CD8-positive, alpha-beta memory T cell (primary cell): Measurements from ENCODE around the gene HMCN1. TPM values are rescaled to one million over a fixed set of nuclear protein-coding genes. Genes with fewer than 3 reads are reported as not detected.
A peak's percentile ranks its signal among the peaks of the same experiment; 100 is the strongest.
"Not testable (repeated sequence)": the region's sequence is repeated elsewhere in the genome, so short reads cannot be mapped to it uniquely, and the experiment has no call there.

Experiments
- CTCF ChIA-PET: fragments of 350-600 bp; sonication (Branson Sonifier 250); formaldehyde crosslinking; loops from one replicate; lab custom pipeline; 2021; ENCODE audit warnings: antibody characterized with exemption; lab: Charles Lee
- POLR2A ChIA-PET: fragments of 350-600 bp; sonication (Branson Sonifier 250); formaldehyde crosslinking; loops from one replicate; lab custom pipeline; 2021; ENCODE audit warnings: antibody characterized with exemption; lab: Charles Lee
- DNase-seq, 5 donors: peaks; one replicate each; pipeline versions ENCODE4 v3.0.0 to v3.0.0-alpha.2; 2020 to 2022; ENCODE audit warnings: mixed read lengths in 1 of 5
- H3K27ac ChIP-seq: one replicate; pipeline ENCODE4 v1.7.0; 2013; ENCODE audit warnings: low read depth, mild to moderate bottlenecking, low read length, moderate library complexity
- H3K27me3 ChIP-seq: 2 replicates; pipeline ENCODE4 v1.7.0; 2013; ENCODE audit warnings: low read length, mild to moderate bottlenecking; ENCODE audit not compliant: insufficient read depth, poor library complexity, severe bottlenecking
- H3K36me3 ChIP-seq: 2 replicates; pipeline ENCODE4 v1.7.0; 2013; ENCODE audit warnings: mild to moderate bottlenecking, low read length, moderate library complexity; ENCODE audit not compliant: insufficient read depth
- H3K4me1 ChIP-seq: 2 replicates; pipeline ENCODE4 v1.7.0; 2013; ENCODE audit warnings: mild to moderate bottlenecking, low read length, moderate library complexity; ENCODE audit not compliant: insufficient read depth
- H3K4me3 ChIP-seq: 2 replicates; pipeline ENCODE4 v1.7.0; 2013; ENCODE audit warnings: mild to moderate bottlenecking, low read length
- H3K9me3 ChIP-seq: 2 replicates; pipeline ENCODE4 v1.7.0; 2013; ENCODE audit warnings: mild to moderate bottlenecking, low read length
- H3K27ac Mint-ChIP-seq, 8 donors: one replicate each; pipeline ENCODE4 v1.8.0; 2020 to 2021; ENCODE audit warnings: mixed read lengths in 8 of 8, mild to moderate bottlenecking in 6 of 8, inconsistent platforms in 3 of 8, moderate library complexity in 3 of 8
- H3K27me3 Mint-ChIP-seq, 2 donors: one replicate each; pipeline ENCODE4 v1.8.0; 2020 to 2021; ENCODE audit warnings: mixed read lengths in 2 of 2, mild to moderate bottlenecking in 1 of 2, moderate library complexity in 1 of 2
- H3K36me3 Mint-ChIP-seq, 3 donors: one replicate each; pipeline ENCODE4 v1.8.0; 2020 to 2021; ENCODE audit warnings: mixed read lengths in 3 of 3, inconsistent platforms in 1 of 3, mild to moderate bottlenecking in 1 of 3
- H3K4me1 Mint-ChIP-seq, 3 donors: one replicate each; pipeline ENCODE4 v1.8.0; 2020 to 2021; ENCODE audit warnings: mixed read lengths in 3 of 3, inconsistent platforms in 1 of 3, mild to moderate bottlenecking in 1 of 3
- H3K4me3 Mint-ChIP-seq, 7 donors: one replicate each; pipeline ENCODE4 v1.8.0; 2020 to 2021; ENCODE audit warnings: mixed read lengths in 7 of 7, mild to moderate bottlenecking in 6 of 7, moderate library complexity in 4 of 7, inconsistent platforms in 2 of 7
- H3K9me3 Mint-ChIP-seq, 5 donors: one replicate each; pipeline ENCODE4 v1.8.0; 2020 to 2022; ENCODE audit warnings: mixed read lengths in 5 of 5, mild to moderate bottlenecking in 3 of 5, moderate library complexity in 2 of 5, inconsistent platforms in 1 of 5
- polyA plus RNA-seq: library from polyadenylated mRNA; unstranded; fragments of 300-500 nt; fragmentation: Illumina TruSeq; gene quantifications from one replicate; pipeline ENCODE4 v1.2.3, GENCODE V29; 2021
- total RNA-seq, 2 experiments: library from RNA; stranded (reverse); gene quantifications; one replicate each; pipeline ENCODE4 v1.2.3, GENCODE V29; 2021

Gene HMCN1
- total and polyA plus RNA-seq, 3 experiments from 2014 or later, result 0.02 to 0.04 TPM; not detected in 1

- no peak overlapping the region for H3K27ac ChIP-seq
Measured at GRCh38 chr1:186202776-186203175, 468.6 kb downstream of the HMCN1 start.

GRCh38 chr1:186206048-186206570 lies 471.9 kb downstream of the HMCN1 start:
- ChIA-PET POLR2A (no interaction called here), CTCF (no interaction called here)
- Histone ChIP-seq H3K27ac (no peak overlapping the region), H3K27me3 (peaks cover 7% of the 10 kb centered on the region), H3K36me3 (no peaks in the 10 kb centered on the region), H3K4me1 (no peaks in the 10 kb centered on the region), H3K9me3 (no peaks in the 10 kb centered on the region), H3K4me3 (no peak overlapping the region)
- H3K4me3 Mint-ChIP-seq, result no peak overlapping the region
- H3K4me1 Mint-ChIP-seq, result peaks cover 0 to 15% (median 4%) of the 10 kb centered on the region in 3 donors
- no peaks in the 10 kb centered on the region for H3K36me3 Mint-ChIP-seq
- H3K27ac Mint-ChIP-seq, result no peak overlapping the region
- peaks cover 0 to 2% (median 0%) of the 10 kb centered on the region in 5 donors for H3K9me3 Mint-ChIP-seq
- DNase-seq, result no peak
- peaks cover 0 to 24% of the 10 kb centered on the region in 2 donors for H3K27me3 Mint-ChIP-seq

More at GRCh38 chr1:186202776-186203175, 468.6 kb downstream of the HMCN1 start:
- Mint-ChIP-seq H3K4me3 (no peak overlapping the region), H3K27ac (no peak overlapping the region), H3K27me3 (peaks cover 0 to 3% of the 10 kb centered on the region in 2 donors), H3K9me3 (peaks cover 0 to 2% (median 0%) of the 10 kb centered on the region in 5 donors), H3K4me1 (peaks cover 0 to 15% (median 4%) of the 10 kb centered on the region in 3 donors), H3K36me3 (no peaks in the 10 kb centered on the region)
- Histone ChIP-seq H3K27me3 (peaks cover 4% of the 10 kb centered on the region), H3K36me3 (no peaks in the 10 kb centered on the region), H3K4me1 (no peaks in the 10 kb centered on the region), H3K4me3 (no peak overlapping the region), H3K9me3 (no peaks in the 10 kb centered on the region)
- no peak for DNase-seq
- CTCF ChIA-PET, result interaction anchor here (0.9 kb wide), 1 partner anchor 8 kb away, joined by 3 read pairs; no protein-coding TSS in a partner anchor
- POLR2A ChIA-PET, result no interaction called here

DNA sequence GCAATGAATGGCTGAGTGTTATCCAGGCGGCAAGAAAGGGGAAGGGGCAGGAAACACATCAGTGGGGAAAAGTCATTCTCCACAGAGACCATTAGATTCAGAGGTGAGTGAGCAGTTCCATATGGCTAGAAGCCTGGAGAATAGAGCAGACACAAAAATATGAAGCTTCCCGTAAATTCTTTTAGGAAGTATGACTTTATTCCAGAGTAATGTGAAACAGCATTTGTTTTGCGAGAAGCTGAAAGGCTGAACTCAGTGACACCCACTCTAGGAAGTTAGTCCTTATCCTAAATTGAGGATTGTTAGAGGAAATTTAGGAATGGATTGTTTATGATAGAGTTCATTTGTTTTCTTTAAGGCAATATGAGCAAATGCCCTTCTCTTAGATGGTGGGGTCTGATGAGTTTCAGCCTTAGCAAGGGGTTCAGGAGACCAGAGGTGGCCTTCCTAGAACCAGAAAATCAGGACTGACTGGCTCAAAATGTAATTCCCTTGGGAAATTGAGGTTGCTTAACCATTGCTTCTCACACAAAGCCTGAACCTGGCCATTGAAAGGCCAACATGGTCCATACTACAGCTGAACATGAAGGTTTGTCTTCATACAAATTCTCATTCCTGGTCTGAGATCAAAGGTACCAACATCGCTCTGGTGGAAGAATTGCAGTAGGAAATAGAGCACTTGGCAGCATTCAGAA lies 473.3 kb downstream of the HMCN1 start:
- H3K4me1 ChIP-seq, result no peaks in the 10 kb centered on the region
- no peak overlapping the region for H3K27ac ChIP-seq
- H3K27ac Mint-ChIP-seq, result no peak overlapping the region
- ChIA-PET CTCF (no interaction called here), POLR2A (no interaction called here)
- no peak for DNase-seq
- peaks cover 0 to 2% (median 0%) of the 10 kb centered on the region in 5 donors for H3K9me3 Mint-ChIP-seq
- peaks cover 2 to 24% of the 10 kb centered on the region in 2 donors for H3K27me3 Mint-ChIP-seq
- no peaks in the 10 kb centered on the region for H3K9me3 ChIP-seq
- H3K4me3 Mint-ChIP-seq, result no peak overlapping the region
- H3K27me3 ChIP-seq, result peaks cover 7% of the 10 kb centered on the region
- no peaks in the 10 kb centered on the region for H3K36me3 ChIP-seq
- H3K36me3 Mint-ChIP-seq, result no peaks in the 10 kb centered on the region
- H3K4me3 ChIP-seq, result no peak overlapping the region
- peaks cover 0 to 15% (median 4%) of the 10 kb centered on the region in 3 donors for H3K4me1 Mint-ChIP-seq

- ChIA-PET CTCF (no interaction called here), POLR2A (no interaction called here)
- Histone ChIP-seq H3K9me3 (no peaks in the 10 kb centered on the region), H3K4me3 (no peak overlapping the region), H3K4me1 (no peaks in the 10 kb centered on the region), H3K27me3 (peaks cover 7% of the 10 kb centered on the region), H3K36me3 (no peaks in the 10 kb centered on the region), H3K27ac (no peak overlapping the region)
- Mint-ChIP-seq H3K4me1 (peaks cover 0 to 15% (median 4%) of the 10 kb centered on the region in 3 donors), H3K4me3 (no peak overlapping the region), H3K27ac (no peak overlapping the region), H3K27me3 (peaks cover 4 to 27% of the 10 kb centered on the region in 2 donors), H3K36me3 (no peaks in the 10 kb centered on the region), H3K9me3 (peaks cover 0 to 2% (median 0%) of the 10 kb centered on the region in 5 donors)
- no peak for DNase-seq
Measured at GRCh38 chr1:186208405-186209129, 474.4 kb downstream of the HMCN1 start.

DNA sequence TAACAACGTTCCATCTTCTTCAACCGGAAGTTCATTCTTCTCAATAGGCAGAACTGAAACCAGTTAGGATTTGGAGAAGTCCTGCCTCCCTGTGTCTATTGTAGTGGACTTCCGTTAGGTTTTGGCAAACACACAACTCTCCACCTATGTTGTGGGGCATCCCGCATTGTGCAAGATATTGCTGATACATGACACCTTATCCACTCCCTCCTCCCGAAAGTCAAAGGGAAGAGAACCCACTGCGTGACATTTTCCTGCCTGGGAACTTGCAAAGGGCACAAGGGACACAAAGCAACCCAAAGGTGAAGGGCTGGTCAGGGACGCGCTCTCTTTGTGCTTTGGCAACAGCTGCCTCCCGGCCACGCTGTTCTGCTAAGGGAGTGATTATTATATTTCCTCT lies 476.1 kb downstream of the HMCN1 start:
- H3K4me1 ChIP-seq, result no peaks in the 10 kb centered on the region
- H3K36me3 Mint-ChIP-seq, result no peaks in the 10 kb centered on the region
- no peak for DNase-seq

GRCh38 chr1:186211583-186211982 lies 477.4 kb downstream of the HMCN1 start:
- DNase-seq, H3K4me1 ChIP-seq, H3K9me3 Mint-ChIP-seq, H3K4me3 ChIP-seq, H3K4me3 Mint-ChIP-seq, H3K27ac Mint-ChIP-seq, H3K27me3 ChIP-seq, POLR2A ChIA-PET, H3K36me3 Mint-ChIP-seq, H3K9me3 ChIP-seq, H3K36me3 ChIP-seq, CTCF ChIA-PET, H3K4me1 Mint-ChIP-seq, H3K27ac ChIP-seq: not testable (repeated sequence)
- peaks cover 4 to 30% of the 10 kb centered on the region in 2 donors for H3K27me3 Mint-ChIP-seq

More for the DNA sequence above, 476.1 kb downstream of the HMCN1 start:
- H3K9me3 ChIP-seq, result no peaks in the 10 kb centered on the region
- no peak overlapping the region for H3K4me3 ChIP-seq
- ChIA-PET CTCF (interaction anchor here (0.6 kb wide), 1 partner anchor 13 kb away, joined by 3 read pairs; no protein-coding TSS in a partner anchor), POLR2A (no interaction called here)
- peaks cover 0 to 11% (median 4%) of the 10 kb centered on the region in 3 donors for H3K4me1 Mint-ChIP-seq
- no peak overlapping the region for H3K4me3 Mint-ChIP-seq
- H3K9me3 Mint-ChIP-seq, result peaks cover 0 to 2% (median 0%) of the 10 kb centered on the region in 5 donors
- H3K27ac Mint-ChIP-seq, result no peak overlapping the region
- H3K27me3 ChIP-seq, result peaks cover 7% of the 10 kb centered on the region
- no peaks in the 10 kb centered on the region for H3K36me3 ChIP-seq
- no peak overlapping the region for H3K27ac ChIP-seq
- peaks cover 4 to 30% of the 10 kb centered on the region in 2 donors for H3K27me3 Mint-ChIP-seq

DNA sequence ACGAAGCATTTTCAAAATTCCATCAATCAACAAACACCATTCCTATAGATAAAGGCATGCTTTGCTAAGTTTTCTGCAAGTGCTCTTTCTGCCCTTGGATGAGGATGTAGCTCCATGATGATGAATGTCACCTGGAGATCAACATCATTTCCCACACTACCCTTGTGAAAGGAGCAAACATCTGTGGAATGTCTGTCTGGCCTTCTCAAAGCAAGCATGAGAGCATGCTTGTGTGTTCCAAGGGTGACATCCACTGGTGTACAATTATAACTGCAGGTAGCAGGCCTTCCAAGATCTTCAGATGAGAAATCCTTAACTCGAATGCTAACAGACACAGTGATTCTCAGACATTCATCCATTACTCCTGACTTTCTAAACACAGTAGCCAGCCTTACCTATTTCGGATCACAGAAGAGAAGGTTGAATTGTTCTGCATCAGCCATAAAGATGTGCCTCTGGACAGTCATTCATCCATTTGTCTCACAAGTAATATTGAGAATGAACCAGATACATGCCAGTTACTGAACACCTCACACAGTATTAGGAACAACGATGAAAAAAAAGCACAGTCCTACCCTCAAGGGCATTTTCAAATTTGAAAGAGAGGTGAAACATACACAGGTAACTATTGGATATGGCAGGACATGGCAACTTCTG lies 478.5 kb downstream of the HMCN1 start:
- POLR2A ChIA-PET, result no interaction called here
- no peaks in the 10 kb centered on the region for H3K36me3 ChIP-seq
- CTCF ChIA-PET, result no interaction called here

More for the DNA sequence above, 478.5 kb downstream of the HMCN1 start:
- no peaks in the 10 kb centered on the region for H3K36me3 Mint-ChIP-seq
- Histone ChIP-seq H3K9me3 (no peaks in the 10 kb centered on the region), H3K4me1 (no peaks in the 10 kb centered on the region), H3K27me3 (peaks cover 3% of the 10 kb centered on the region), H3K27ac (no peak overlapping the region), H3K4me3 (no peak overlapping the region)
- no peak overlapping the region for H3K4me3 Mint-ChIP-seq
- H3K27ac Mint-ChIP-seq, result no peak overlapping the region
- DNase-seq, result peak in 1 of 5 donors; percentile 24
- H3K4me1 Mint-ChIP-seq, result no peaks in the 10 kb centered on the region
- no peaks in the 10 kb centered on the region for H3K9me3 Mint-ChIP-seq
- H3K27me3 Mint-ChIP-seq, result peaks cover 4 to 27% of the 10 kb centered on the region in 2 donors
